DND-41 (cell line): ENCODE measurements around the gene UAP1L1.

Experiments
- EZH2 ChIP-seq: IDR thresholded peaks from 3 replicates; pipeline ENCODE4 v1.6.1; 2012; ENCODE audit warnings: borderline replicate concordance, low read depth, mild to moderate bottlenecking, moderate library complexity, low read length, inconsistent platforms; ENCODE audit not compliant: severe bottlenecking
- TF ChIP-seq, protein P1 (sequence below): IDR thresholded peaks from 2 replicates; pipeline ENCODE4 v1.5.1; 2012; ENCODE audit warnings: borderline replicate concordance, low read length, moderate library complexity, mild to moderate bottlenecking; ENCODE audit not compliant: poor library complexity, severe bottlenecking; ENCODE audit errors: extremely low read depth

DNA sequence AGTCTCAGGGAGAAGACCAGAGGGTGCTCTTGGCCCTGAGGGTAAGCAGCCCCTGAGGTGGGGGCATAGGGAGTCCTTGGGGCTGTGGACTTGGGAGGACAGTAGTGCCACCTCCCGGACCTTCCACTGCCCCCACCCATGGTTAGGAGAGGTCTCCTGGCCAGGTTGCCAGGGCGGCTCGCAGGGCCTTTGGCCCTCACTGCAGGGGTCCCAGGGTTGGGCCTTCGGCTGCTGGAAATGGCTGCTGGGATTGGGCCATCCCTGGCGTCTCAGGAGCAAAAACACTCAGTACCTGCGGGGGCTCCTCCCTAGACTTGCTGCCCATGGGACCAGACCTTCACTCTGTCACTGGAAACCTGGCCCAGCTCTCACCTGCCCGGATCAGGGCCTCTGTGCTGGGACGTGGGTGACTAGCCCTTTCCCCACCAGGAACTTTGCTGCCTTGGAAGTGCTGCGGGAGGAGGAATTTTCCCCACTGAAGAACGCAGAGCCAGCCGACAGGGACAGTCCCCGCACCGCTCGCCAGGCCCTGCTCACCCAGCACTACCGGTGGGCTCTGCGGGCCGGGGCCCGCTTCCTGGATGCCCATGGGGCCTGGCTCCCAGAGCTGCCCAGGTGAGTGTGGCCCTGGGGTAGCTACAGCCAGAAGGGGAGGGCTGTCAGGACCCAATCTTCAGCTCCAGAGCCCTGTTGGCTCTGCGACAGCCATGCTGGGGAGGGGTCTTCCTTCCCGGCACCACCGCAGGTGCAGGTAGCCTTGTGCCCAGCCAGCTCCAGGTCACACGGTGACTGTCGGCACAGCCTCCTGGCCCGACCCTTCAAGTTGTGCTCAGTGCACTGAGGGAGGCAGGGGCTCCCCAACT lies 3.2 kb downstream of the UAP1L1 start:
- TF ChIP-seq, protein P1, sequence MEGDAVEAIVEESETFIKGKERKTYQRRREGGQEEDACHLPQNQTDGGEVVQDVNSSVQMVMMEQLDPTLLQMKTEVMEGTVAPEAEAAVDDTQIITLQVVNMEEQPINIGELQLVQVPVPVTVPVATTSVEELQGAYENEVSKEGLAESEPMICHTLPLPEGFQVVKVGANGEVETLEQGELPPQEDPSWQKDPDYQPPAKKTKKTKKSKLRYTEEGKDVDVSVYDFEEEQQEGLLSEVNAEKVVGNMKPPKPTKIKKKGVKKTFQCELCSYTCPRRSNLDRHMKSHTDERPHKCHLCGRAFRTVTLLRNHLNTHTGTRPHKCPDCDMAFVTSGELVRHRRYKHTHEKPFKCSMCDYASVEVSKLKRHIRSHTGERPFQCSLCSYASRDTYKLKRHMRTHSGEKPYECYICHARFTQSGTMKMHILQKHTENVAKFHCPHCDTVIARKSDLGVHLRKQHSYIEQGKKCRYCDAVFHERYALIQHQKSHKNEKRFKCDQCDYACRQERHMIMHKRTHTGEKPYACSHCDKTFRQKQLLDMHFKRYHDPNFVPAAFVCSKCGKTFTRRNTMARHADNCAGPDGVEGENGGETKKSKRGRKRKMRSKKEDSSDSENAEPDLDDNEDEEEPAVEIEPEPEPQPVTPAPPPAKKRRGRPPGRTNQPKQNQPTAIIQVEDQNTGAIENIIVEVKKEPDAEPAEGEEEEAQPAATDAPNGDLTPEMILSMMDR: no peak
- TF ChIP-seq EZH2: no peak
